Inflammatory macrophage treated with lipopolysaccharide for 1 hour (primary cell): ENCODE measurements around the gene ALAD.
"Not testable (repeated sequence)": the region's sequence is repeated elsewhere in the genome, so short reads cannot be mapped to it uniquely, and the experiment has no call there.

Source experiments
- DNase-seq, 2 donors: peaks; one replicate each; pipeline ENCODE4 v3.0.0-alpha.2; 2020 to 2022

ALAD gene

DNA sequence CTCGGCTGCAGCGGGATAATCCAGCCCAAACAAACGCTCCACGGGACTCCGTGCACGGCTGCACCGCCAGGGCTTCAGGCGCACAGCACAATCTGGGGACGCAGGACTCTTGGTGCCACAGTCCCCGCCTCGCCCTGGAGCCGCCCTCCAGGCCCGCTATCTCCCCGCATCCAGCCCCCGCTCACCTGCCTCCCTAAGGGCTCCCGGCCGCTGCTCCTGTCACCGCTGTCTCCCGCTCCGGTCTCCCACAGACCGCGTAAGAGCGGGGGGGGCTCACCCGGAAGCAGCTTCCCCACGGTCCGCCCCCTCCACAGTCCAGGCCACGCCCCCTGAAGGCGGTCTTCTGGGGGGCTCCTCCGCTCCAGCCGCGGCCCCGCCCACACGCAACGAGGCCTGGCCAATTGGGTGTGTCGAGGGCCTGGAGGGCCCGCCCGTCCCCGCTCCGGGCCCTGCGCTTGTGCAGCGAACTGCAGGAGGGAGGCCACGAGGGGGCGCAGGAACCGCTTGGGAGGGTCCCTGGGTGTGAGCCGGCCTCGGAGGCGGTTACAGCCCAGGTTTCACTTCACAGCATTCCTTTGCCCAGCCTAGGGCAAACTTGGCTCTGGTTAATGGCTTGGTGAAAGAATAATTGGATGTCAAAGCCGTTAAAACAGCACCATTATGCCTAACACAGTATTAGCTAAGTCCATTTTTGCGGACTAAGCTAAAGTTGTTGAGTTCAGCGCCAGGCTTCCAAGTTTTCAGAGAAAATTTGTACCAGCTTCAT lies at the start of gene ALAD:
ALAD (minus strand) TSS at position 258 of the 766 bp plus-strand sequence. CDS start 7,725 bp downstream, outside the sequence.
- DNase-seq: peak; percentile 99 to 100

DNA sequence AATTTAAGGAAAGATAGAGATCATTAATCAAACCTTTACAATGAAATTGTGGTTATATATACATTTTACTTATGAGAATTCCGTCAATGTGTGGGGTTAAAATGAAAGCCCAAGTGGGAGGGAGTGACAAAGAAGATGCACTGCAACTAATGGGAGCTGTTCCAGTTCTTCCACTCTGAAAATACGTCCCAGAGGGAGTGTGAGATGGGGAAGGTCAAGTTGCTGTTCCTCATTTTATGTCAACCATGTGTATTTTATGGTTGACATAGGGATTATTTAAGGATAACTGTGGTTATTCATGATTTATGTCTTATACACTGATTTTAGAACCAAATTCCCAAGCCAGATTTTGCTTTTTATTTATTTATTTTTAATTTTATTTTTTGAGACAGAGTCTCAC lies 48.3 kb upstream of the ALAD start:
- DNase-seq: no peak

DNA sequence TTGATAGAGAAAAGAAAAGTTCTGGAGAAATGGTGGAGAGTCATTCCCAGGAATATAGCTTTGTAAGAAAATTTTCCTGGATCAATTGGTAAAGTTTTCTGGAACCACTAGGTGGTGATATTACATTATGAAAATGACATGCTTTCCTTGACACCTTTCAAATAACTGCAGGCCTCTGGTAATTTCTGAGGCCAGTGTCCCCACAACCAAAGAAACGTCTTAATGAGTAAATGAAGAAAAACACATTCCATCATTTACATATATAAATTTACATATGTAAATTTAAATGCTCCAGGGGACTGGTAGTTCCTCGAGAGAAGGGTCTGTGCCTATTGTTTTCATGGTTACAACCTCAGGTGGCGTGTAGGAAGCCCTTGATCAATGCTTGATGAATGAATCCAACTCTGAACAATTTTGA lies 45.2 kb upstream of the ALAD start:
- DNase-seq: peak; percentile 38 to 73

DNA sequence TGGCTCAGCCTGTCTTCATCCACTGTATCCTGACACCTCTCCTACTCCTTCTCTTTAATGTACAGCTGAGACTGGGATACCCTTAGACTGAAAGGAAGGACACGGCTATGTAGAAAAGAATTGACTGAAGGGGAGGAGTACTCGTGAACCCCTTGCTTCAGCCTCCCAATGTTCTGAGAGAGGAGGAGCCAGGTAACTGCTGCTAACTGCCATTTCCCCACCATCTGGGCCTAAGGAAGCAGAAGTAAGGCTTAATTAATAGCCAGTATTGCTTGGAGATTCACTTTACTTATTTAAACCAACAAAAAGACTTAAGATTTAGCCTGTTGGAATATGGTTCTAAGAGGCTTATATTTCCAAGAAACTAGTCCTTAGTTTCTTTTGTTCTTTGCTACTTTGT lies 43.7 kb upstream of the ALAD start:
- DNase-seq: no peak

DNA sequence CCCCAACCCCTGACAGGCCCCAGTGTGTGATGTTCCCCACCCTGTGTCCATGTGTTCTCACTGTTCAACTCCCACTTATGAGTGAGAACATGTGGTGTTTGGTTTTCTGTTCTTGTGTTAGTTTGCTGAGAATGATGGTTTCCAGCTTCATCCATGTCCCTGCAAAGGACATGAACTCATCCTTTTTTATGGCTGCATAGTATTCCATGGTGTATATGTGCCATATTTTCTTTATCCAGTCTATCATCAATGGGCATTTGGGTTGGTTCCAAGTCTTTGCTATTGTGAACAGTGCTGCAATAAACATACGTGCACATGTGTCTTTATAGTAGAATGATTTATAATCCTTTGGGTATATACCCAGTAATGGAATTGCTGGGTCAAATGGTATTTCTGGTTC lies 36.6 kb upstream of the ALAD start:
- not testable (repeated sequence) for DNase-seq

DNA sequence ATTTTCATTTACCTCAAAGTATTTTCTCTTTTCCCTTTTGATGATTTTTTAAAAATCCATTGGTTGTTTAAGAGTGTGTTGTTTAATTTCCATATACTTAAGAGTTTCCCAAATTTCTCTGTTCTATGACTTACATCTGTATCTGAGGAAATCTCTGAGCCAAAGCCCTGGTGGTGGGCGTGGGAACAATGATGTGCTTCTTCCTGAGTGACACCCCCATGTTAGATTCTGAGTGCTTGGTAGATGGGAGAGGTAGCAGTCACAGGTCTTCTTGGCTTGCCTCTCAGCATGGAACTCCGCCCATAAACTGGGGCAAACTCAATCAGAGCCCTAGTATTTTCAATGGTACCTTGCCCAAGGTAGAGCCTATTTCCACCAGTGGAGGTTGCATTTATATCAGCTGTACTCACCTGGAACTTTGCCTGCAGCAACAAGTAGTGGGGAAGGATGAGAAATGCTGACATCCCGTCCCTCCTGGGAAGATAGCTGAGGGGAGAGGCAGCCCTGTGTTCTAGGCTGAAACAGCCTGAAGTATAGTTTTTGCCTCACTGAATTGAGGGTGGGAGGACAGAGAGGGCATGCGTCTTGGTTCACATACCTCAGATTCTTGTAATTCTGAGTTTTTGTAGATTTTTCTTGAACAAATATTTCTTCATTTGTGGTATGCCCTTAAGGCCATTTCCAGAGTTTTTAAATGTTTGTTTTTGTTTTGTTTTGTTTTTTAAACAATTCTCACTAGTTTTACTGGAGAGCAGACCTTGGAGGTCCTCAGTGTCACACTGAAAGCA lies 35.8 kb upstream of the ALAD start:
- DNase-seq: peak; percentile 75 to 92

DNA sequence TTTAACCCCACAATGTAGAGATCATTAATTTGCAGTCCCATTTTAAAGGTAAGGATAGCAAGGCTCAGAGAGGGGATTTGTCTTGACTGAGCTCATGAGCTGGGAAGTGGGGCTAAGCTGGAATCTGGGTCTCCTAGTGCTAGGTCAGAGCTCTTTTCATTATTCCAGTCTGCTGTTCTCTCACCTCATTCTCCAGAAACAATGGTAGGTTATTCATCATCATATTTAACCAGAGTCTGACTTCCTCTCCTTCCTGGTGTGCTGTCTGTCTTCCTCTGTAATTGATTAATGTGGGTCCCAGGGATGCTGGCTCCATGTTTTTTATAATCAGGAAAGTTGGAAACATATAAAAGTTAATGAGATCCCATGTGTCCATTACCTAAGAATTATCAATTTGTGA lies 30.1 kb upstream of the ALAD start:
- no peak for DNase-seq

DNA sequence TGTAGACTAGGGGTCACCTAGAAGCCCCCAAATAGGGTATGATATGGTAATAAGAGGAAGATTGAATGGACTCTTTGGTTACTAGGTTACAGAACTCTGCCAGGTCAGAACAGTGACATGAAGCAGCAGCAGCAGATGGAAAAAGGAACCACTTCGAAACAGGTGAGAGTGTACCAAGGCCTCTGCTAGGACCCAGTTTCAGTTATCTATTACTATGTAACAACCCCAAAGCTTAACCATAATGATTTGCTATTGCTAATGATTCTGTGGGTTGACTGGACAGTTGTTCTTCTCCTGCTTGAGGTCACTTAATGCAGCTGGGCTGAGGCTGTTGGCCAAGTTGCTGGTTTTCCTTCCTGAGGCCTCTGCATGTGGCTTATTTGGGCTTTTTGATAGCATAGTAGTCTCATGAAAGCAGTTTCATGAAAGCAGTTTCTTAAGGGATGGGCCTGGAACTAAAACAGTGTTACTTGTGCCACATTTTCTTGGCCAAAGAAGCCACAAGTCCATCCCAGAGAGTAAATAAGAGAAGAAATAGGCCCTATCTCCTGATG lies 27.1 kb upstream of the ALAD start:
- no peak for DNase-seq

DNA sequence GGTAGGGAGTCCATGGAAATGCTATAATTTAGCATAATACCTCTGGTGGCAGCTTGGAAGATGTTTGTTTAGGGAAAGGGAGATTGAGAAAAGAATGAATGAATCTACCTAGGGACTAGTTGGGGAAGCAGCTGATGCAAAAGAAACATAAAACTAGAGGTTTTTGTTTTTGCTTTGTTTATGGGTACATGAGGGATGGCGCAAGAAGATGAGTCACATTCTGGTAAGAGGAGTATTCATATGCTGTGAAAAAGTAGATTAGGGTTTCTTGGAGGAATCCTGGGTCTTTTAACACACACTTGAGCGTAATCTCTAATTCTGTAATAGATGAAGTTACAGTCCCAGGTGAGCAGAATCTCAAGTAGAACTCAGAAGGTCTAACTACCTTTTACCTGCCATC lies 26.5 kb upstream of the ALAD start:
- DNase-seq: peak; percentile 39

DNA sequence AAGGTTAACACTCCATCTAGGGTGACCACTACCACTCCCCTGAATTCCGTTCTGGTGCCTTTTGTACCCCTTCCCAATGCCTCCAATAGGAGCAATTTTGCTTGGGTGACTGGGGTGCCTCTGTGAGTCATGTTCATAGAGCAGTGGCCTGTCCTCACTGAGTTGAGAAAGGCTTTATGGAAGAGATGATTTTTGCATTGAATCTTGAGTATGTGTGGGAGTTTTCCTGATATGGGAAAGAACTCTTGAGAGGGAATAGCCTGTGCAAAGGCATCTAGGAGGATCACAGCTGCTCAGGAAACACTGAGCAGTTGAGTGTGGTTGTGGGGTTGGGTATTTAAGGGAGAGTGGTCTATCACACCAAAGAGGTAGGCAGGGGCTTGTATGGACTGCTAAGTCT lies 25.6 kb upstream of the ALAD start:
- no peak for DNase-seq

DNA sequence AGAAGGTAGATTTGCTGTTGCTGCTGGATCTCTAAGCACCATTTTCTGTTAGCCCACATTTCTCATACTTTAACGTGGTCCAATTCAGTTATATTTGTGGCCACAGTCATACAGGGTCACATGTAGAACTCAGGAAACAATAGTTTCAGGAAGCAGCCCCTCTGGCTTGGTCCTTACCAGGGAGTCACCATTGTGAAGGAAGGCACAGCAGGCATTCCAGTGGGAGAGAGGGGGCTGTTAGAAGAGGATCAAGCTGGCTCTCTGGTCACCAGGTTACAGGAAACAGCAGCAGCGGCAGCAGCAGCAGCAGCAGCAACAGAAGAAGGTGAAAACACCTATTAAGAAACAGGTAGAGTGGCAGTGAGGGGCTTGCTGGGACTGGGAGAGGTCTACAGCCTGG lies 24.0 kb upstream of the ALAD start:
- DNase-seq: no peak

DNA sequence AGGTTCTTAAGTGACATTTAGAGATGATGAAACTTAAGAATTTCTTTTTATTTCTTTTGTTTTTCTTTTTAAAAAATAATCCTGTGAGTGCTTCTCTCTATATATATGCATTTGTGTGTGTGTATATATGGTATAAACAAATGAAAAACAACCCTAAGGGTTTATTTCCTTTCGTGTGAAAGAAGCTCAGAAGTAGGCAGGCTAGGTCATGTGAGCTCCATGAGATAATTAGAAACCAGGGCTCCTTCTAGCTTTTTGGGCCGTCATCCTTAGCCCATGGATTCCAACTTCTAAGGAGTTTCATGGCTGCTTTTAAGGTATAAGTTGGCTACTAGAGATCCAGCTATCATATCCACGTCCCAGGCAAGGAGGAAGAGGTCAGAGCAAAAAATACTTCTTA lies 20.6 kb upstream of the ALAD start:
- DNase-seq: no peak

DNA sequence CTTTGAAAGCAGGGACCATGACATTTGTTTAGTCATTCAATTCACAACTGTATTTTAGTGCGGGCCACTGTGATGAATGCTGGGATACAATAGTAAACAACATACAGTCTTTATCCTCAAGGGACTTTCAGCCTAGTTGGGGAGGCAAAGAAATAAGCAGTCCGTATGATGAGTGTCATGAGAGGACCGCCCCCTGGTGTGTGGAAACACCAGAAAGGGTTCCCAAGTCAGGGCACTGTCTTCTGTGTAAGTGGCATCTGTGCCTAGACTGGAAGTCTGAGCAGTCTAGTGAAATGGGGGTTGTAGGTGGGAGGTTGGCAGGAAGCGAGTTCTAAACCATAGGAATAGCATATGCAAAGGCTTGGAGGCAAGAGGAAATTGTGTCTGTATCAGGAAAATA lies 16.3 kb upstream of the ALAD start:
- DNase-seq: peak; percentile 35 to 62

DNA sequence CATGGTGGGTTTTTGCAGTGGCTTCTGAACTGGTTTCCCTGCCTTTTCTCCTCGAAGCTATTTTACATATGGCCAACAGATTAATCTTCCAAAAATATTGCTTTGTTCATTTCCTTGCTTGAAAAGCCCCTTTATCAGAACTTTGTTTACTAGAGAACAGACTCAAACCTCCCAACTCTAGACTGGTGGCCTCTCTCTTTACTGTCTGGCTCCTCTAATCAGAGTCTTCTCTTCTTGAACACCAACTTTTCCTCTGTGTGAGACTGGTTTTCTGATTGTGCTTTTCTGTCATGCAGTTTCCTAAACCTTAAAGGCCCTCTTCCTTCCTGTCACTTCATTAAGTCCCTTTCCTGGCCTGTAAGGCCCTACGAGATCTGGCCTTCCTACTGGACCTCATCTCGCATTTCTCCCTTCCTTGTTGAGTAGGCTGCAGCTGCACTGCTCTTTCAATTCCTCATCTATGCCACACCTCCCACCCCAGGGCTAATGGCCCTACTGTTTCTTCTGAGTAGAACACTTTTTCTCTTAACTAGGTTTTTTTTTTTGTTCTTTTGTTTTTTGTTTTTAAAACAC lies 15.2 kb upstream of the ALAD start:
- DNase-seq: peak; percentile 63 to 67

DNA sequence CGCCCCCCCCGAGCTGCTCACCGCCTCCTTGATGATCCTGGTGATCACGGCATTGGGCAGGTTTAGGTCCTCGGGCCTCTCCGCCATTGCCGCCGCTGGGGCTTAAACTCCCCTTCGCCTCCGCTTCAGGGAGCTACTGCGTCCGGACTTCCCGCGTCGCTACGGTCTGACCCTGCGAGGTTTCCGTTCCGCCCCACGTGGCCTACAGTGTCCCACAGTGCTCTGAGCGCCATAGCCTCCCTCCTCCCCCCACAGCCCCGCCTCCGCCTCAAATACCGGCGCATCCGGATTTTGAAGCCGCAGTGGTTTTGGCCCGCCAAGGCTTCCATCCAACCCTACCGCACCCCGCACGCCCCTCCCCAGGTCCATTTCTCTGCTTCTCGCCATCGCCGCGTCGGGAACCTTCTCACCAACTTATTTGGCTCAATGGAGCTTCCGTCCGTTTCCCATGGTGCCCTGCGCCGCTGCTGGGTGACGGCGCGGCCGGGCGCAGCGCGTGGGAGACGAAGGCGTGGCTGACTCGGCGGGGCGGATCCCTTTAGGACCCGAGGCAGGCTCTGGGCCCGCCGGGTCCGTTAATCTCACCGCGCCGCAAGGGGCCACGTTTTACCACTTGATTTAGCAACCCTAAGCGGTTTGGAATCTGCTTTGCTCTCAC lies 9.3 kb upstream of the ALAD start, which contains the start of the genes C9orf43 and POLE3:
C9orf43 (plus strand) TSS at position 541 of the 658 bp plus-strand sequence. CDS start 2,747 bp downstream, outside the sequence.
POLE3 (minus strand) TSS at position 469 of the 658 bp plus-strand sequence; CDS start at position 87, 382 bp downstream.
- peak; percentile 95 to 97 for DNase-seq

DNA sequence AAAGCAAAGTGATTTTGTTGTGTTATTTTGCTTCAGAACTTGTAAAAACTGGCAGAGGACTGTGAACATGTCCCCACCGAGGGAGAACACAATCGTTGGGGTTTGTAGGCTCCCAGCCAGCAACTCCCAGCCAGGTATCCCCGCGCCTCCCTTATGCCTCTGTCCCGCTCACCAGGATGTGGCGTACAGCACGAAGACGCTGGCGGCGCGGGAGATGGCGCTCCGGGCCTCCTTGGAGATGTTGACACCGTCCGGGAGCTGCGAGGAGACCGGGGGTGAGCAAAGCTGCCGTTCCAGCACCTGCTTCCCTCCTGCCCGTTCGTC lies 8.8 kb upstream of the ALAD start:
- DNase-seq: peak in 1 of 2 donors; percentile 8

DNA sequence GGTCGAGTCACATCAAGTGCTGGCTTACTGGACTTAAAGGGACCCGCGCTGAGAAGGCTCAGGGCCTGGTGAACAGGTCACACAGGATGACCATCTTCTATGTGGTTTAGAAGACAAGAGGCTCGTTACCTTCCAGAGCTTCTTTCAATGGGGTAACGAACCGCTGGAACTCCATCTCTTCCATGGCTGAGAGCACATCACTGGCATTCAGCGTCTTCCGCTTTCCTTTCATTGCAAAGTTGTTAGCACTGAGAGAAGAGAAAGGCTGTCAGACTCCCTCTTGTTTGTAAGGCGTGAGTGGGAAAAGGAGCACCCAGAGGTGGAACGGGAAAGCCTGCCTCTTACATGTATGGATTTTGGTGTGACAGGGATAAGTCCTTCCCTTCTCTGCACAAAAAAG lies 8.4 kb upstream of the ALAD start:
- no peak for DNase-seq

DNA sequence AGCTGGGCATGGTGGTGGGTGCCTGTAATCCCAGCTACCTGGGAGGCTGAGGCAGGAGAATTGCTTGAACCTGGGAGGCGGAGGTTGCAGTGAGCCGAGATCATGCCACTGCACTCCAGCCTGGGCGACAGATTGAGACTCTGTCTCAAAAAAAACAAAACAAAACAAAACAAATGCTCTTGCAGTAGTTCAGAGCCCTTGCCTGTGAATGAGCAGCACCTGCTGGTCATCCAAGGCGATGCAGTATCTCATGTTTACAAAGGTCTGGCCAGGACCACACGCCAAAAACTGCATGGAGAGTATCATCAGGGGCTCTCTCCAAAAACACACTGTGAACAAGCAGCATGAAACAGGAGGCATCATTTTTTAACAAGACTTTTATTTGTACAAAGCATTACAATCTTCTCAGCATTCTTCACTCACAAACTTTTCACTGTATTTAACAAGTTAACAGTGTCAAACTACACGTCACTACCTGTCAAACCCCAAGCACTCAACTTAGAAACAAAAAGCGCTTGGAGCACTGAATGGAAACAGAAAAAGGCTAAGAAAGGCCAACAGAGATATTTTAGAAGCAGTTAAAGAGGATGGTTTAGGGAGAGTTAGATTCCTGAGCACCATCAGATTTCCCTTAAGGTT lies 5.9 kb upstream of the ALAD start:
- peak; percentile 51 to 72 for DNase-seq

DNA sequence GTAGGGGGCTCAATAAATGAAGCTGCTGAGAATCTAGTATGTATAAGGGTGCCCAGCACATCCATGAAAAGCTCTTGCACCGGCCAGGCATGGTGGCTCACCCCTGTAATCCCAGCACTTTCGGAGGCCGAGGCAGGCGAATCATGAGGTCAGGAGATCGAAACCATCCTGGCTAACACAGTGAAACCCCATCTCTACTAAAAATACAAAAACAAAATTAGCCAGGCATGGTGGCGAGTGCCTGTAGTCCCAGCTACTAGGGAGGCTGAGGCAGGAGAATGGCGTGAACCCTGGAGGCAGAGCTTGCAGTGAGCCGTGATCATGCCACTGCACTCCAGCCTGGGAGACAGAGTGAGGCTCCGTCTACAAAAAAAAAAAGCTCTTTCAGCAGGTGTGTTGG lies 5.3 kb upstream of the ALAD start:
- DNase-seq: not testable (repeated sequence)

DNA sequence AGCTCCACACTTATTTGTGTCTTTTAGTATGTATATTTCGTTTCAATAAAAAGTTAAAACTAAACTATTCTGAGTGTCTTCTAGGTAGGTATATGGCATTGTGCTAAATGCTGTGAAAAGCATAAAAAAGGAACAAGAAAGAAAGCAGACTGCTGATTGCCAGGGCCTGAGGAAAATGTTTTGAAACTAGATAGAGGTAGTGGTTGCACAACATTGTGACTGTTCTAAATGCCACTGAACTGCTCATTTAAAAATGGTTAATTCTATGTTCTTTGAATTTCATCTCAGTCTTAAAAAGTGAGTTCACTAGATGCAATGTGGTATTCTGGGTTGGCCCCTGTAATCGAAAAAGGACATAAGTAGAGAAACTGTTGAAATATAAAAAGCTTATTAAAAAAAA lies 2.6 kb upstream of the ALAD start:
- DNase-seq: peak; percentile 71 to 75

DNA sequence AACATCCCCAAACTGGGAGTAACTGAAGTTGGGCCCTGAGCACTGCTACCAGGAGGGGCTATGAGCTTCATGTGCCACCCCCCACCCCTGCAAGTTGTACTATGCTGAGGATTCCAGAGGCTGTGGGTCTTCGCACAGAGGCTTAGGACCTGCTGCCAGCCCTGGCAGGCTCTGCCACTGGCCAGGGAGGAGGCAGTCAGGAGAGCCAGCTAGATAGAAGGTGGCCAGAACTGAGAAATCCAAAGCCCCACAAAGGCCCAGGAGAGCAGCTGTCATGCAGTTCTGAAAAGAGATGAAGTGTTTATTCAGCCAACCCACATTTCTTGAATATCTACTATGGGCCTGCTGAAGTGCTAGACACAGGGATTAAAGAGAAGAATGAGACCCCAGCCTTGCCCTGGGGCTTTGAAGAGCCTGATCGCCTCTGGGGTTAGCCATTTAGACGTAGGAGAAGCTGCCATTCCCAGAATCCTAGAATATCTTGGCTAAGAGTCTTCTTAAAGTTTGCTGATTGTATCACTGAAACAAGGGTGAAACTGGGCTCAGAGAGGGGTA lies 1.4 kb downstream of the ALAD start:
- no peak for DNase-seq

DNA sequence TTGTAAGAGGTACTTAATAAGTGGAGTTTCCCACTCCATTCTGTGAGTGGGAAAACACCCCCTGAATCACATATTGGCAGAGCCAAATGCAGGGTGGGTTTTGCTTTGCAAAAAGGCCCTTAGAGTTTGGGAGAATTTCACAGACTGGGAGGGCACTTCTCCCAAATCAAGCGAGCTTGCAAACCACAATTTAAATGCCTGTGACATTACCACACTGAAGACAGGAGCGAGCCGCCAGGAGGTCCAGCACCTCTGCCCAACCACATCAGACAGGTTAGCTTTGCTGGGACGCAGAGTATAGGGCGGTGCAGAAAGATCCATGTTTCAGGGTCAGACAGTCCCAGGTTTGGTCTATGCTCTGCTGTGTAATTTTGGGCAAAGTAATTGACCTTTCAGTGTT lies 2.3 kb downstream of the ALAD start:
- no peak for DNase-seq
